ENCODE data around the gene MYO10.

GRCh38 chr5:16897800-16898199, 38.3 kb downstream of the MYO10 start:
- TF ChIP-seq YY1 (IDR thresholded peaks at IDR 0.05; ENCODE audit: insufficient read depth, insufficient read length) (no peak), ZNF274 (IDR thresholded peaks at IDR 0.05; ENCODE audit: low read depth, low read length) (no peak)
